ENCODE measurements around the gene INHBA.
A peak's percentile ranks its signal among the peaks of the same experiment; 100 is the strongest.

GRCh38 chr7:41696323-41696916, 6.5 kb downstream of the INHBA start:
- TF ChIP-seq POLR2AphosphoS5 (IDR thresholded peaks at IDR 0.05; ENCODE audit: insufficient read depth, low read depth, low read length) (peak; percentile 20), MAX (IDR thresholded peaks at IDR 0.05; ENCODE audit: insufficient read depth, insufficient read length) (no peak), CTCF (IDR thresholded peaks at IDR 0.05; ENCODE audit: extremely low read depth in 1 of 2, insufficient read depth in 1 of 2, low read depth in 1 of 2, low read length in 2 of 2) (peak; percentile 76 to 87), POLR2A (IDR thresholded peaks at IDR 0.05; ENCODE audit: low read depth, low read length) (peak; percentile 49), EZH2 (IDR thresholded peaks at IDR 0.05; ENCODE audit: borderline replicate concordance, low read depth, low read length, severe bottlenecking) (no peak), MYC (IDR thresholded peaks at IDR 0.05; ENCODE audit: low read depth, low read length) (no peak)
